Brain microvascular endothelial cell (primary cell): ENCODE data around the gene IQCH.

Experiments
- DNase-seq: peaks from one replicate; pipeline ENCODE4 v3.0.0-alpha.2; 2020
- H3K27ac ChIP-seq: fragments of 250-450 bp; sonication (Bioruptor Pico); 2 replicates; pipeline ENCODE4 v1.5.1; 2020; ENCODE audit warnings: mild to moderate bottlenecking, moderate library complexity
- H3K27me3 ChIP-seq: fragments of 250-450 bp; sonication (Bioruptor Pico); replicated peaks from 2 replicates; pipeline ENCODE4 v1.5.1; 2020; ENCODE audit warnings: mild to moderate bottlenecking
- H3K36me3 ChIP-seq: fragments of 250-450 bp; sonication (Bioruptor Pico); replicated peaks from 2 replicates; pipeline ENCODE4 v1.5.1; 2020; ENCODE audit warnings: mild to moderate bottlenecking
- H3K4me3 ChIP-seq: 2 replicates; pipeline ENCODE4 v1.5.1; 2011; ENCODE audit warnings: low read depth, mild to moderate bottlenecking, control low read depth, low read length, moderate library complexity
- CTCF ChIP-seq: IDR thresholded peaks from 2 replicates; pipeline ENCODE4 v1.5.1; 2011; ENCODE audit warnings: low read depth, mild to moderate bottlenecking, moderate library complexity, low read length, control low read depth, inconsistent platforms; ENCODE audit errors: missing control alignments
- in situ Hi-C: cut with HindIII; loops from 2 replicates; pipeline ENCODE4 v1.10.0; 2017; ENCODE audit warnings: low sequenced_read_pairs, low pct_ligation_motif_present

IQCH gene

GRCh38 chr15:67548862-67549651, 294.5 kb downstream of the IQCH start:
- no peaks in the 10 kb centered on the region for H3K27me3 ChIP-seq
- H3K36me3 ChIP-seq = no peaks in the 10 kb centered on the region
- H3K4me3 ChIP-seq = no peak overlapping the region
- TF ChIP-seq CTCF = no peak
- DNase-seq = peak; percentile 22
- in situ Hi-C loops = no loop called here
- H3K27ac ChIP-seq = no peak overlapping the region

- H3K27ac ChIP-seq = no peak overlapping the region
- in situ Hi-C loops = no loop called here
- no peak overlapping the region for H3K4me3 ChIP-seq
- H3K27me3 ChIP-seq = no peaks in the 10 kb centered on the region
- no peaks in the 10 kb centered on the region for H3K36me3 ChIP-seq
- DNase-seq = no peak
- TF ChIP-seq CTCF = no peak
Measured at GRCh38 chr15:67549736-67550135, 295.1 kb downstream of the IQCH start.

GRCh38 chr15:67550522-67550921, 295.9 kb downstream of the IQCH start:
- no peaks in the 10 kb centered on the region for H3K27me3 ChIP-seq
- in situ Hi-C loops = no loop called here
- peak; percentile 44 for DNase-seq
- no peak overlapping the region for H3K27ac ChIP-seq
- no peak overlapping the region for H3K4me3 ChIP-seq
- no peaks in the 10 kb centered on the region for H3K36me3 ChIP-seq
- no peak for TF ChIP-seq CTCF

- in situ Hi-C loops = no loop called here
- H3K27ac ChIP-seq = no peak overlapping the region
- no peak for TF ChIP-seq CTCF
- no peak overlapping the region for H3K4me3 ChIP-seq
- H3K27me3 ChIP-seq = no peaks in the 10 kb centered on the region
- H3K36me3 ChIP-seq = no peaks in the 10 kb centered on the region
- no peak for DNase-seq
Measured at GRCh38 chr15:67551207-67551743, 296.7 kb downstream of the IQCH start.
